HepG2 (cell line): ENCODE measurements around the gene ZNF839. TPM values are rescaled to one million over a fixed set of nuclear protein-coding genes. Genes with fewer than 3 reads are reported as not detected.

Experiments used
- CREB1 ChIP-seq, 2 experiments: fragments of 450-650 bp in 1 of 2; IDR thresholded peaks; 2 replicates each; pipeline ENCODE4 v1.6.1; 2016 to 2017; ENCODE audit warnings: control low read depth in 1 of 2, mild to moderate bottlenecking in 1 of 2, missing compliant biosample characterization in 1 of 2, missing genetic modification characterization in 1 of 2
- DRAP1 ChIP-seq: IDR thresholded peaks from 2 replicates; pipeline ENCODE4 v1.6.1; 2016; ENCODE audit warnings: missing genetic modification reagents, missing compliant biosample characterization
- EP300 ChIP-seq, 3 experiments: sonication (generic) in 1 of 3; formaldehyde crosslinking in 1 of 3; IDR thresholded peaks; 2 replicates each; pipeline versions ENCODE4 v1.5.1 to v1.6.1; 2011 to 2020; ENCODE audit warnings: low read depth in 2 of 3, low read length in 2 of 3, borderline replicate concordance in 1 of 3, improper control_type of control experiment in 1 of 3, mild to moderate bottlenecking in 1 of 3, missing genetic modification reagents in 1 of 3, moderate library complexity in 1 of 3
- KMT2A ChIP-seq: sonication (generic); formaldehyde crosslinking; IDR thresholded peaks from 2 replicates; pipeline ENCODE4 v1.4.0; 2020; ENCODE audit warnings: missing genetic modification reagents
- MAFK ChIP-seq, 2 experiments: IDR thresholded peaks in 1 of 2; conservative IDR thresholded peaks in 1 of 2; 2 replicates each; pipeline ENCODE4 v1.6.1; 2011; ENCODE audit warnings: improper control_type of control experiment in 2 of 2, low read length in 2 of 2
- MAZ ChIP-seq, 2 experiments: sonication (generic) in 1 of 2; formaldehyde crosslinking in 1 of 2; IDR thresholded peaks; 2 replicates each; pipeline versions ENCODE4 v1.5.0 to v1.6.1; 2012 to 2020; ENCODE audit warnings: low read depth in 2 of 2, mild to moderate bottlenecking in 2 of 2, borderline replicate concordance in 1 of 2, improper control_type of control experiment in 1 of 2, low read length in 1 of 2, missing genetic modification reagents in 1 of 2, moderate library complexity in 1 of 2
- MED13 ChIP-seq: sonication (generic); formaldehyde crosslinking; IDR thresholded peaks from 2 replicates; pipeline ENCODE4 v1.5.0; 2020; ENCODE audit warnings: missing genetic modification reagents
- POLR2G ChIP-seq: fragments of 200-400 bp; formaldehyde crosslinking; IDR thresholded peaks from 2 replicates; pipeline ENCODE4 v1.6.1; 2018; ENCODE audit warnings: mild to moderate bottlenecking, low read depth, low read length, moderate library complexity
- RAD21 ChIP-seq: fragments of 450-650 bp; formaldehyde crosslinking; IDR thresholded peaks from 2 replicates; pipeline ENCODE4 v1.5.0; 2020; ENCODE audit warnings: mild to moderate bottlenecking
- TGIF2 ChIP-seq: IDR thresholded peaks from 2 replicates; pipeline ENCODE4 v1.6.1; 2016; ENCODE audit warnings: control low read depth, missing compliant biosample characterization
- ZBTB7B ChIP-seq: sonication (generic); formaldehyde crosslinking; IDR thresholded peaks from 2 replicates; pipeline ENCODE4 v1.4.0; 2020; ENCODE audit warnings: missing genetic modification reagents
- ZNF124 ChIP-seq: sonication (generic); formaldehyde crosslinking; IDR thresholded peaks from 2 replicates; pipeline ENCODE4 v1.4.0; 2020; ENCODE audit warnings: missing genetic modification reagents
- ZNF264 ChIP-seq: sonication (generic); formaldehyde crosslinking; IDR thresholded peaks from 2 replicates; pipeline ENCODE4 v1.4.0; 2020; ENCODE audit warnings: missing genetic modification reagents
- ZNF503 ChIP-seq: sonication (generic); formaldehyde crosslinking; IDR thresholded peaks from 2 replicates; pipeline ENCODE4 v1.4.0; 2020; ENCODE audit warnings: missing genetic modification reagents
- ZNF841 ChIP-seq: sonication (generic); formaldehyde crosslinking; IDR thresholded peaks from 2 replicates; pipeline ENCODE4 v1.8.1; 2023; ENCODE audit warnings: missing genetic modification reagents, borderline replicate concordance
- polyA plus RNA-seq, 8 experiments: library from polyadenylated mRNA; depleted of rRNA in 3 of 8; stranded (reverse) in 7 of 8; unstranded in 1 of 8; fragments of >200 nt; fragmentation: Illumina TruSeq in 4 of 8; extraction: Trizol in 4 of 8; gene quantifications; 2 replicates each; pipeline versions ENCODE4 v1.2.1 to v1.2.3, GENCODE V29; 2011 to 2016; ENCODE audit warnings: low read depth in 4 of 8, missing spikeins in 1 of 8, mixed read lengths in 1 of 8; ENCODE audit not compliant: insufficient read depth in 1 of 8
- total RNA-seq, 5 experiments: library from RNA; depleted of rRNA; stranded (reverse); fragments of >200 nt; fragmentation: Illumina TruSeq; extraction: Trizol; gene quantifications; 2 replicates each; pipeline ENCODE4 v1.2.3, GENCODE V29; 2016; ENCODE audit warnings: low read depth in 1 of 5
- TF ChIP-seq, protein P1 (sequence below): IDR thresholded peaks from 2 replicates; pipeline ENCODE4 v1.6.1; 2016; ENCODE audit warnings: missing biosample characterization, missing genetic modification reagents, low read depth
- TF ChIP-seq, protein P2 (sequence below): IDR thresholded peaks from 2 replicates; pipeline ENCODE4 v1.4.0; 2020; ENCODE audit warnings: mild to moderate bottlenecking, missing genetic modification reagents

Gene ZNF839
- total and polyA plus RNA-seq, 2 of the 13 experiments (the other 11 are each of a cell fraction or from before 2014, with no cell fraction given) = 11.1 to 12.8 TPM

DNA sequence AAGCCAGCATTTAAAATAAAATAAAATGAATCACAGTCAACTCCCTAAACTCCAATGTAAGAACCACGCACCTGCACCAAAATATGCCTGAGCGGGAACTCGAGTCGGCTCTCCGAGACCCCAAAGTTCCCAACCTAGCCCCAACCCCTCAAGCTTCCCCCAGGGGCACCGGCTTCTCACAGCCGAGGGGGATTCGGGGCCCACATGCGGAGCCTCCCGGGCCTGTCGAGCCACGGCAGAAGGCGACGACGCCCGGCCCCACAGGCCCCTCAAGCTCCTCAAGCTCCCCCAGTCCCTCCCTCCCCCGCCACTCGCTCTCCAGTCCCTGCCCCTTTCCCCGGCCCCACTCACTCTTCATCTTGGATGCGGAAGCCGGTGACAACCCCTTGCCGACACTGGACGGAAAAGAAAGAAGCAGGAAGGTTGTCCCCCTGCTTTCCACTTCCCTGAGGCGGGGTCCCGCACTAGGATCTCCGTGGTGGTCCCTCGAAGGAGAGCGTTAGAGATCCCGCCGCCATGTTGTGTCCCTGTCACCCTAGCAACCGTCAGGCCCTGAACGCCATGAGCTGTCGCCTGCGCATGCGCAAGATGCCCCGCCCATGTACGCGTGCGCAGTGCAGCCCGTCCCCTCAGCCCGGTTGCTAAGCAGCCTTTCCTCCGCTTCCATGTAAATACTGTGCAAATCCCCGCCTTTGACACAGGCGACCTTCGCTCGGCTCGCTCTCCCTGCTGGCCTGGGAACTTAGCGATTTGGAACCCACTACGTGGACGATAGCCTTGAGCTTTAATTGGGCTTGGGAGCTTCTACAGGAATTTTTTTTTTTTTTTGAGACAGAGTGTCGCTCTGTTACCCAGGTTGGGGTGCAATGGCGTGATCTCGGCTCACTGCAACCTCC lies 14.7 kb upstream of the ZNF839 start, which contains the start of gene MOK (continued):
- TF ChIP-seq MAZ (IDR thresholded peaks at IDR 0.05; ENCODE audit: borderline replicate concordance, low read depth, low read length) (no peak), MAZ (CRISPR knock-in tag; IDR thresholded peaks at IDR 0.05; ENCODE audit: low read depth) (no peak), EP300 (IDR thresholded peaks at IDR 0.05; ENCODE audit: low read depth in 2 of 2, low read length in 2 of 2) (no peak; a peak in 1 of 4 replicates), EP300 (CRISPR knock-in tag; IDR thresholded peaks at IDR 0.05; ENCODE audit: borderline replicate concordance) (no peak), MAFK (conservative IDR thresholded peaks at IDR 0.05 in 1 of 2, IDR thresholded peaks at IDR 0.05 in 1 of 2; ENCODE audit: low read length in 2 of 2) (no peak), ZBTB7B (CRISPR knock-in tag) (no peak), ZNF841 (CRISPR knock-in tag) (no peak), KMT2A (CRISPR knock-in tag) (0 out of 2 replicates have a peak, but pooled peaks have one; percentile 22), ZNF124 (CRISPR knock-in tag) (no peak), RAD21 (no peak), ZNF264 (CRISPR knock-in tag) (0 out of 2 replicates have a peak, but pooled peaks have one; percentile 28), ZNF503 (no peak), POLR2G (peak; percentile 71), TGIF2 (CRISPR knock-in tag) (peak; percentile 12; the same call in 1 of the 2 replicates), CREB1 (IDR thresholded peaks at IDR 0.05) (no peak), CREB1 (CRISPR knock-in tag; IDR thresholded peaks at IDR 0.05) (no peak), MED13 (no peak), DRAP1 (CRISPR knock-in tag) (peak; percentile 58)
- TF ChIP-seq, protein P1, sequence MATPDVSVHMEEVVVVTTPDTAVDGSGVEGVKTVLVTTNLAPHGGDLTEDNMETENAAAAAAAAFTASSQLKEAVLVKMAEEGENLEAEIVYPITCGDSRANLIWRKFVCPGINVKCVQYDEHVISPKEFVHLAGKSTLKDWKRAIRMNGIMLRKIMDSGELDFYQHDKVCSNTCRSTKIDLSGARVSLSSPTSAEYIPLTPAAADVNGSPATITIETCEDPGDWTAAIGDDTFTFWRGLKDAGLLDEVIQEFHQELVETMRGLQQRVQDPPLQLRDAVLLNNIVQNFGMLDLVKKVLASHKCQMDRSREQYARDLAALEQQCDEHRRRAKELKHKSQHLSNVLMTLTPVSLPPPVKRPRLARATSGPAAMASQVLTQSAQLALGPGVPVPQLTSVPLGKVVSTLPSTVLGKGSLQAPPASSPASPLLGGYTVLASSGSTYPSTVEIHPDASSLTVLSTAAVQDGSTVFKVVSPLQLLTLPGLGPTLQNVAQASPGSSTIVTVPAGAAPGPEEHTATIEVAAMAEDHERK = no peak
- TF ChIP-seq, protein P2, sequence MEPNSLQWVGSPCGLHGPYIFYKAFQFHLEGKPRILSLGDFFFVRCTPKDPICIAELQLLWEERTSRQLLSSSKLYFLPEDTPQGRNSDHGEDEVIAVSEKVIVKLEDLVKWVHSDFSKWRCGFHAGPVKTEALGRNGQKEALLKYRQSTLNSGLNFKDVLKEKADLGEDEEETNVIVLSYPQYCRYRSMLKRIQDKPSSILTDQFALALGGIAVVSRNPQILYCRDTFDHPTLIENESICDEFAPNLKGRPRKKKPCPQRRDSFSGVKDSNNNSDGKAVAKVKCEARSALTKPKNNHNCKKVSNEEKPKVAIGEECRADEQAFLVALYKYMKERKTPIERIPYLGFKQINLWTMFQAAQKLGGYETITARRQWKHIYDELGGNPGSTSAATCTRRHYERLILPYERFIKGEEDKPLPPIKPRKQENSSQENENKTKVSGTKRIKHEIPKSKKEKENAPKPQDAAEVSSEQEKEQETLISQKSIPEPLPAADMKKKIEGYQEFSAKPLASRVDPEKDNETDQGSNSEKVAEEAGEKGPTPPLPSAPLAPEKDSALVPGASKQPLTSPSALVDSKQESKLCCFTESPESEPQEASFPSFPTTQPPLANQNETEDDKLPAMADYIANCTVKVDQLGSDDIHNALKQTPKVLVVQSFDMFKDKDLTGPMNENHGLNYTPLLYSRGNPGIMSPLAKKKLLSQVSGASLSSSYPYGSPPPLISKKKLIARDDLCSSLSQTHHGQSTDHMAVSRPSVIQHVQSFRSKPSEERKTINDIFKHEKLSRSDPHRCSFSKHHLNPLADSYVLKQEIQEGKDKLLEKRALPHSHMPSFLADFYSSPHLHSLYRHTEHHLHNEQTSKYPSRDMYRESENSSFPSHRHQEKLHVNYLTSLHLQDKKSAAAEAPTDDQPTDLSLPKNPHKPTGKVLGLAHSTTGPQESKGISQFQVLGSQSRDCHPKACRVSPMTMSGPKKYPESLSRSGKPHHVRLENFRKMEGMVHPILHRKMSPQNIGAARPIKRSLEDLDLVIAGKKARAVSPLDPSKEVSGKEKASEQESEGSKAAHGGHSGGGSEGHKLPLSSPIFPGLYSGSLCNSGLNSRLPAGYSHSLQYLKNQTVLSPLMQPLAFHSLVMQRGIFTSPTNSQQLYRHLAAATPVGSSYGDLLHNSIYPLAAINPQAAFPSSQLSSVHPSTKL = no peak; the same call in 1 of the 2 replicates
